B cell (primary cell): Measurements from ENCODE around the gene ZIC2. TPM values are rescaled to one million over a fixed set of nuclear protein-coding genes. Genes with fewer than 3 reads are reported as not detected.

Experiments used
- ATAC-seq: fragments of 200-7000 bp; cut with Tn5 transposase; one replicate; pipeline ENCODE4 v1.10.0; 2021; ENCODE audit warnings: low read depth, mild to moderate bottlenecking, moderate number of reproducible peaks, moderate library complexity
- CTCF ChIA-PET: fragments of 350-600 bp; sonication (Branson Sonifier 250); formaldehyde crosslinking; loops from one replicate; lab custom pipeline; 2021; ENCODE audit warnings: antibody characterized with exemption, inconsistent platforms; lab: Charles Lee
- POLR2A ChIA-PET: fragments of 350-600 bp; sonication (Branson Sonifier 250); formaldehyde crosslinking; loops from one replicate; lab custom pipeline; 2021; ENCODE audit warnings: antibody characterized with exemption; lab: Charles Lee
- DNase-seq: peaks from one replicate; pipeline ENCODE4 v3.0.0; 2013
- H2AFZ ChIP-seq: 2 replicates; pipeline ENCODE4 v1.6.1; 2012; ENCODE audit warnings: mild to moderate bottlenecking, low read depth, low read length; ENCODE audit not compliant: insufficient read depth, poor library complexity, severe bottlenecking
- H3K27ac ChIP-seq, 2 donors: 1 replicate in 1 of 2; 2 replicates in 1 of 2; pipeline ENCODE4 v1.5.1; 2012 to 2013; ENCODE audit warnings: low read length in 2 of 2, mild to moderate bottlenecking in 2 of 2, moderate library complexity in 1 of 2
- H3K27me3 ChIP-seq, 4 experiments: fragments of 200-600 bp in 1 of 4; sonication (generic) in 1 of 4; replicated peaks in 1 of 4; 1 replicate in 2 of 4; 2 replicates in 2 of 4; pipeline versions ENCODE4 v1.6.1 to v1.7.0; 2013 to 2016; ENCODE audit warnings: low read length in 3 of 4, mild to moderate bottlenecking in 2 of 4, mixed read lengths in 1 of 4, moderate library complexity in 1 of 4; ENCODE audit not compliant: insufficient read depth in 4 of 4, control insufficient read depth in 3 of 4; ENCODE audit errors: control extremely low read depth in 1 of 4
- H3K36me3 ChIP-seq, 2 experiments: replicated peaks in 1 of 2; 1 replicate in 1 of 2; 2 replicates in 1 of 2; pipeline versions ENCODE4 v1.6.1 to v1.7.1; 2013; ENCODE audit warnings: low read length in 1 of 2; ENCODE audit not compliant: insufficient read depth in 2 of 2, control insufficient read depth in 1 of 2; ENCODE audit errors: control extremely low read depth in 1 of 2, extremely low read depth in 1 of 2
- H3K4me1 ChIP-seq, 2 donors: fragments of 200-600 bp in 1 of 2; sonication (generic) in 1 of 2; 1 replicate in 1 of 2; 2 replicates in 1 of 2; pipeline versions ENCODE4 v1.5.1 to v1.6.1; 2013 to 2017; ENCODE audit warnings: low read length in 2 of 2; ENCODE audit not compliant: control insufficient read depth in 2 of 2, insufficient read depth in 2 of 2
- H3K4me2 ChIP-seq: replicated peaks from 2 replicates; pipeline ENCODE3; 2012; ENCODE audit warnings: mild to moderate bottlenecking, low read depth, low read length; ENCODE audit not compliant: poor library complexity, severe bottlenecking
- H3K4me3 ChIP-seq, 5 experiments: fragments of 200-600 bp in 1 of 5; sonication (generic) in 1 of 5; 1 replicate in 3 of 5; 2 replicates in 2 of 5; pipeline versions ENCODE4 v1.5.1 to v1.7.0; 2011 to 2016; ENCODE audit warnings: low read length in 4 of 5, mild to moderate bottlenecking in 4 of 5, low read depth in 2 of 5, control low read depth in 1 of 5, moderate library complexity in 1 of 5; ENCODE audit not compliant: insufficient read depth in 1 of 5; ENCODE audit errors: control extremely low read depth in 1 of 5, extremely low read depth in 1 of 5
- H3K79me2 ChIP-seq: fragments of 200-600 bp; sonication (generic); one replicate; pipeline ENCODE4 v1.6.0; 2016; ENCODE audit warnings: low read length; ENCODE audit not compliant: control insufficient read depth, insufficient read depth
- H3K9ac ChIP-seq: fragments of 200-600 bp; sonication (generic); 2 replicates; pipeline ENCODE4 v1.6.1; 2017; ENCODE audit warnings: mild to moderate bottlenecking, low read length, moderate library complexity
- H3K9me3 ChIP-seq, 3 donors: one replicate each; pipeline versions ENCODE4 v1.6.1 to v1.7.1; 2013; ENCODE audit warnings: low read length in 2 of 3; ENCODE audit not compliant: control insufficient read depth in 2 of 3, insufficient read depth in 1 of 3; ENCODE audit errors: control extremely low read depth in 1 of 3
- H4K20me1 ChIP-seq: 2 replicates; pipeline ENCODE4 v1.6.0; 2012; ENCODE audit warnings: mild to moderate bottlenecking, low read length; ENCODE audit not compliant: insufficient read depth, control insufficient read depth, poor library complexity, severe bottlenecking
- H3K27ac Mint-ChIP-seq: one replicate; pipeline ENCODE4 v1.8.0; 2021; ENCODE audit warnings: mixed read lengths
- H3K27me3 Mint-ChIP-seq: one replicate; pipeline ENCODE4 v1.8.0; 2021; ENCODE audit warnings: mixed read lengths
- H3K4me1 Mint-ChIP-seq: one replicate; pipeline ENCODE4 v1.8.0; 2021; ENCODE audit warnings: mixed read lengths
- H3K4me3 Mint-ChIP-seq: one replicate; pipeline ENCODE4 v1.8.0; 2021; ENCODE audit warnings: mixed read lengths
- H3K9me3 Mint-ChIP-seq: one replicate; pipeline ENCODE4 v1.8.0; 2022; ENCODE audit warnings: mixed read lengths; ENCODE audit not compliant: insufficient read depth
- CTCF ChIP-seq: fragments of 200-600 bp; IDR thresholded peaks from one replicate; pipeline ENCODE4 v1.8.0; 2022; ENCODE audit warnings: antibody characterized with exemption, mild to moderate bottlenecking
- EZH2 ChIP-seq: IDR thresholded peaks from 2 replicates; pipeline ENCODE4 v1.6.1; 2012; ENCODE audit warnings: borderline replicate concordance, low read depth, mild to moderate bottlenecking, moderate library complexity, low read length; ENCODE audit not compliant: insufficient read depth, poor library complexity, severe bottlenecking
- WGBS: methylation state at CpG from one replicate; pipeline ENCODE4 v1.1.5; 2013; ENCODE audit warnings: missing lambda C conversion rate; ENCODE audit not compliant: insufficient coverage; 5-methylcytosine and 5-hydroxymethylcytosine counted together
- intact Hi-C: fragments of 100-400 bp; cut with micrococcal nuclease; formaldehyde crosslinking; loops from one replicate; pipeline ENCODE4 v1.10.0; 2022
- polyA plus RNA-seq: library from polyadenylated mRNA; depleted of rRNA; stranded (reverse); fragments of >200 nt; gene quantifications from 2 replicates; pipeline ENCODE4 v1.2.3, GENCODE V29; 2012
- total RNA-seq, 2 donors: library from RNA; stranded (reverse); fragments of 120-200 nt in 1 of 2; gene quantifications; 1 replicate in 1 of 2; 2 replicates in 1 of 2; pipeline versions ENCODE4 v1.2.3 to v1.2.4, GENCODE V29; 2013 to 2022

Gene ZIC2
- total and polyA plus RNA-seq, 2 donors (not counting 1 experiment from before 2014, with no cell fraction given) = not detected

DNA sequence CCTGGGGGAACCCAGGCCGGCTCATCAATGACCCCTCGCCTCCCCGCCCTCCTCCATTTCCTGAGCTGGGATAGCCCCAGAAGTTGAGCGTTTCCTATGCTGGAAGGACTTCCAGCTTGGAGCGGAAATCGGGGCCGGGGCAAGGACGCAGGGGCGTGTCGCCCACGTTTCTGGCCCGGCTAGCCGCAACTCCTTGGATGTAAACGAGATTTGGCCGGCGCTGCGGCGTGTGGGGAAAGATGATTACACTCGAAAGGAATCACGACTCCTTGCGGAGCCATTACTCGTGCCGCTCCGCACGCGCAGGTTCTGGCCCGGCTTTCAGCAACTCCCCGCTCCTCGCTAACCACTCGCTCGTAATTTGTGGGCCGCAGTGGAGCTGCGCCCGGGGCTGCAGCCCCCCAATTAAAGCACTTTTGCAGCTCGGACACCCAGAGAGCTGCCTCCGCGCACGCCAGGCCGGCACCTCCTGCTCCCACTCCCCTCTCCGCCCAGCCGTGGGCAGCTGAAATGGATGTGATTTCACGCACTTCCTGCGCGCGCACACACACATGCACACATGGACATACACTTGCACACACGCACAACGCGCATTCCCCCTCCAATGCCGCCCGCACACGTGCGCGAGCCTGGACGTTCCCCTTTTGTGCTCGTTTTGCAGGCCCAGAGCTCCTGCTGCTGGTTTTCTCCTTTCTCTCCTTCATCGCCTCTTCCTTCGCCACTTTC, 25.7 kb upstream of the ZIC2 start:
- H4K20me1 ChIP-seq = no peaks in the 10 kb centered on the region
- H3K9ac ChIP-seq = no peak overlapping the region
- POLR2A ChIA-PET = no interaction called here
- Mint-ChIP-seq H3K27ac (no peak overlapping the region), H3K9me3 (no peaks in the 10 kb centered on the region), H3K4me1 (peaks cover 18% of the 10 kb centered on the region), H3K27me3 (peaks cover 75% of the 10 kb centered on the region), H3K4me3 (peak overlapping the region; percentile 13)
- 10% methylated on average over 53 of the region's 57 CpGs for WGBS
- CTCF ChIA-PET = no interaction called here
- H3K4me1 ChIP-seq = peaks cover 28 to 51% of the 10 kb centered on the region in 2 donors
- no peaks in the 10 kb centered on the region for H3K79me2 ChIP-seq
- no peak overlapping the region for H2AFZ ChIP-seq
- H3K27ac ChIP-seq = no peak overlapping the region
- TF ChIP-seq EZH2 (no peak), CTCF (no peak)
- H3K4me2 ChIP-seq = peak overlapping the region; percentile 57
- ATAC-seq (no peak), DNase-seq (peak; percentile 35)
- no peaks in the 10 kb centered on the region for H3K36me3 ChIP-seq
- H3K27me3 ChIP-seq = peaks cover 0 to 70% (median 50%) of the 10 kb centered on the region in 4 experiments
- H3K9me3 ChIP-seq = peaks cover 1 to 56% (median 4%) of the 10 kb centered on the region in 3 donors
- intact Hi-C loops = no loop called here
- peak overlapping the region in 1 of 5 experiments; percentile 36 for H3K4me3 ChIP-seq
